ENCODE measurements around the gene ITIH5.

- no peak for TF ChIP-seq POLR2A (IDR thresholded peaks at IDR 0.05; ENCODE audit: low read depth, low read length)
- no peak for TF ChIP-seq POLR2AphosphoS5 (IDR thresholded peaks at IDR 0.05; ENCODE audit: low read depth, low read length)
- no peak for TF ChIP-seq POU2F2 (IDR thresholded peaks at IDR 0.05; ENCODE audit: low read depth, low read length)
Measured at GRCh38 chr10:7520507-7521485, 146.0 kb downstream of the ITIH5 start.

Measured in GM12891 (cell line).